ENCODE results near the gene MGAT2. TPM values are rescaled to one million over a fixed set of nuclear protein-coding genes. Genes with fewer than 3 reads are reported as not detected.
"Not testable (repeated sequence)": the region's sequence is repeated elsewhere in the genome, so short reads cannot be mapped to it uniquely, and the experiment has no call there.

The MGAT2 gene
- total and polyA plus RNA-seq, 2 donors: 20.5 to 43.5 TPM

DNA sequence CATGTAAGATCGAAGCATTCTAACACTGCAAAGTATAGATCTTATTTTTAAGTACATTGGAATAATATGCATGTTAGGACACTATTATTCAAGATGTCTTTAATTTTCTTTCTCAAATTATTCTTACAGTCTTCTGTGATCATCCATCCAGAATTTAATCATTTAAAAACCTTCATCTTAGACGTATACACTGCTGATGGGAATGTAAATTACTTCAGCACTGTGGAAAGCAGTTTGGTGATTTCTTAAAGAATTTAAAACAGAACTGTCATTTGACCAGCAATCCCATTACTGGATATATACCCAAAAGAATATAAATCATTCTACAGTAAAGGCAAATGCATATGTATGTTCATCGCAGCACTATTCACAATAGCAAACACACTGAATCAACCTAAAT, 31.2 kb upstream of the MGAT2 start:
- no peak for DNase-seq (ENCODE audit: extremely low spot score)
- H3K36me3 ChIP-seq (ENCODE audit: insufficient read depth): no peaks in the 10 kb centered on the region
- H3K4me3 ChIP-seq (ENCODE audit: low read depth, low read length): no peak overlapping the region
- no peaks in the 10 kb centered on the region for H3K4me1 ChIP-seq (ENCODE audit: insufficient read depth)
- WGBS: 86% methylated on average over 3 of the region's 3 CpGs
- H3K27ac ChIP-seq (ENCODE audit: low read depth): no peak overlapping the region

DNA sequence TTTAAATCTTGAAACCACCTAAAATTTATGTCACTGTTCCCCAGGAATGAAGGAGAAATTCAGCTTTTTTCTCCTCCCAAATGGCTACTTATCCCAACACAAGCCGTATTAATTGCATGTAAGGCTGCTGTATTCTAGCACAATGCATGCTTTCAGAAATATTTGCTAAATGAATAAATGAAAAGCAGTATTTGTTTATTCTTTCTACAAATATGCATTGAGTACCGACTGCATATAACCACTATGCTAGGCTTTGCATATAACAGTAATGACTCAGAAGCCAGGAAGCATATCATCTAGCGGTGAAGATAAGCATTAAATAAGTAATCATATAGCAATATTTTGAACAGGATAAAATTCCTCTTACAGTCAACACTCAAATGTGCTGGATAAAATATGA, 27.6 kb upstream of the MGAT2 start:
- DNase-seq (ENCODE audit: extremely low spot score): no peak
- Histone ChIP-seq H3K27ac (ENCODE audit: low read depth) (no peak overlapping the region), H3K4me3 (ENCODE audit: low read depth, low read length) (no peak overlapping the region), H3K36me3 (ENCODE audit: insufficient read depth) (no peaks in the 10 kb centered on the region), H3K4me1 (ENCODE audit: insufficient read depth) (no peaks in the 10 kb centered on the region)
- 59% methylated on average over 3 of the region's 3 CpGs for WGBS

DNA sequence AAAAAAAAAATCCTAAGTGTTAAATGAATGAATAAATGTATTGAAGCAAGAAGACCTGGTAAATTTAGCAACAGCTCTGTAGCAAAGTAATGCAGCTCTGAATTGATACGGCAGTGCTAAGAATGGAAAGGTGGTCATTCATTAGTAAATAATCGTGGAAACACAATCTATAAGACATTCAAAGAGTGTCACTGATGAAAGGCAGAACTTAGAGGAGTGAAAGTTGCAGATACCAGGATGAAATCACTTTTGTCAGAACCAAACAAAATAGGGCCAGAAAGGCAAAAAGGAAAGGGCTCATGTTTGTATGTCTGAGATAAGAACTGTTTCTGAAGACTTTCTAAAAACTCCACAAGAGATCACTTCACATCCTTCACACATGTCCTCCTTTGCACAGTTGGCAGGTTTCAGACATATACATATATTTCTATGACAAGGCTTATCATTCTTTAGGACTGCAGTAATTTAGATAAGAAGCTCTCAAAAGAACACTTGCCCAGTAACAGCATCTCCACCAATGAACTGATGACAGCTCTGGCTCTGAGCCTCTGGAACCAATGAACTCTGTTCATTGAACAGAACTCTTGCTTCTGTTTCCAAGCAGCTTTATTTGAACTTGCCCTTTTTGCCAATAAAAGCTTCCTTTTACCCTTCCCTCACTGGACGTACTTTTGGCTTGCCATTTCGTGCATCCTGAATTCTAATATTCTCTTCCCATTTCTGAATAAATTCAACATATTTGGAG, 26.1 kb upstream of the MGAT2 start:
- WGBS: 11% methylated on average over 4 of the region's 4 CpGs
- H3K4me3 ChIP-seq (ENCODE audit: low read depth, low read length): no peak overlapping the region
- DNase-seq (ENCODE audit: extremely low spot score): no peak
- H3K27ac ChIP-seq (ENCODE audit: low read depth): no peak overlapping the region
- H3K36me3 ChIP-seq (ENCODE audit: insufficient read depth): no peaks in the 10 kb centered on the region
- no peaks in the 10 kb centered on the region for H3K4me1 ChIP-seq (ENCODE audit: insufficient read depth)

DNA sequence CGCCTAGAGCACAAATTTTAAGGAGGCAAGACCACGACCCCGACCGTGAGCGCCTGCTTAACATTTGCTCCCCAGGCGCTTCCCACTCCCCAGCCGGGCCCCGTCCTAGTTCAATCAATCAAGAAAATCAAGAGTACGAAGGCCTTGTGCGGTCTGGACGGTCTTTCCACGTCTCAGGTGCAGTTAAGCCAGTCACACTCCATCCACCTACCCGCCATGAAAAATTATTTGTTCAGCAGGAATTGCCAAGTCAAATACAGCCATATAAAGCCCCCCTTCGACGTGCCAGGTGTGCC, 22.5 kb upstream of the MGAT2 start:
- no peaks in the 10 kb centered on the region for H3K36me3 ChIP-seq (ENCODE audit: insufficient read depth)
- under 1% methylated on average over 15 of the region's 15 CpGs for WGBS
- H3K4me1 ChIP-seq (ENCODE audit: insufficient read depth): no peaks in the 10 kb centered on the region
- peak overlapping the region; percentile 68 for H3K4me3 ChIP-seq (ENCODE audit: low read depth, low read length)
- peak overlapping the region; percentile 88 for H3K27ac ChIP-seq (ENCODE audit: low read depth)
- no peak for DNase-seq (ENCODE audit: extremely low spot score)

DNA sequence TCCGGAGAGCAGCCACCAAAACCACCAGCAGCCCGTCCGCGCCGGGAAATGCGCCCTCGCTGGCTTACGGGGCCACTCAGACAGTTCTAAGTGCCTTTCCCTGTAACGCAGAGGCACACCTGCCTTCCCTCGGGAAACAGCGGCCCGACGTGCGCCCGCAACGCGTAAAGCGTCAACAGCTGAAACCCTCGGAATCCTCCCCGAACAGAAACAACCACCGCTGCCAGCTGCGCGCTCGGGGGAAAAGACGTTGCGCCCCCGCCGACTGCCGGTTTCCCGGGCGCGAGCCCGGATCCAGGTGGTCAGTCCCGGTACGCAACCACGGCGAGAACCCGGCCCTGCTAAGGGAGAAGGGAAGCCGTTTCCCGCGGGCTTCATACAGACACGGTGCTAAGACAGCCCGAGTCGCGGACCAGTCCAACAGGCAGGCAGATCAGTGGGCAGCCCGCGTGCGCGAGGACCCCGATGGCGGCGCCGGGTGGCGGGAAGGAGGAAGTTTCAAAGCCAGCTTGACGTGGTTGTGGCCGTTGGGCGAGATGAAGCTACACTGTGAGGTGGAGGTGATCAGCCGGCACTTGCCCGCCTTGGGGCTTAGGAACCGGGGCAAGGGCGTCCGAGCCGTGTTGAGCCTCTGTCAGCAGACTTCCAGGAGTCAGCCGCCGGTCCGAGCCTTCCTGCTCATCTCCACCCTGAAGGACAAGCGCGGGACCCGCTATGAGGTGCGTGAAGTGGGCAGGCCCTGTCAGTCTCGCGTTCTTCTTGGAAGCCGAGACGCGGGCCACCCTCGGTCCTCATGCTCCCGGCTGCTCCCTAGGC, 21.9 kb upstream of the MGAT2 start, which contains the start of gene LRR1:
Gene LRR1, plus strand, starts transcription at position 456 of the 816 bp plus-strand sequence. Its CDS starts 81 bp downstream, at position 537.
- Histone ChIP-seq H3K36me3 (ENCODE audit: insufficient read depth) (no peaks in the 10 kb centered on the region), H3K27ac (ENCODE audit: low read depth) (peak within 1 kb of the TSS; percentile 88), H3K4me3 (ENCODE audit: low read depth, low read length) (peak within 1 kb of the TSS; percentile 68), H3K4me1 (ENCODE audit: insufficient read depth) (no peaks in the 10 kb centered on the region)
- peak; percentile 62 for DNase-seq (ENCODE audit: extremely low spot score)
- under 1% methylated on average over 77 of the region's 77 CpGs for WGBS

DNA sequence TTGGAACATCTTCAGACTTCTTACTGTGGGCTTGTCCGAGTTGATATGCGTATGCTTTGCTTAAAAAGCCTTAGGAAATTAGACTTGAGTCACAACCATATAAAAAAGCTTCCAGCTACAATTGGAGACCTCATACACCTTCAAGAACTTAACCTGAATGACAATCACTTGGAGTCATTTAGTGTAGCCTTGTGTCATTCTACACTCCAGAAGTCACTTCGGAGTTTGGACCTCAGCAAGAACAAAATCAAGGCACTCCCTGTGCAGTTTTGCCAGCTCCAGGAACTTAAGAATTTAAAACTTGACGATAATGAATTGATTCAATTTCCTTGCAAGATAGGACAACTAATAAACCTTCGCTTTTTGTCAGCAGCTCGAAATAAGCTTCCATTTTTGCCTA, 13.0 kb upstream of the MGAT2 start:
- no peak for DNase-seq (ENCODE audit: extremely low spot score)
- no peaks in the 10 kb centered on the region for H3K4me1 ChIP-seq (ENCODE audit: insufficient read depth)
- no peaks in the 10 kb centered on the region for H3K36me3 ChIP-seq (ENCODE audit: insufficient read depth)
- no peak overlapping the region for H3K27ac ChIP-seq (ENCODE audit: low read depth)
- 96% methylated on average over 6 of the region's 6 CpGs for WGBS
- H3K4me3 ChIP-seq (ENCODE audit: low read depth, low read length): no peak overlapping the region

DNA sequence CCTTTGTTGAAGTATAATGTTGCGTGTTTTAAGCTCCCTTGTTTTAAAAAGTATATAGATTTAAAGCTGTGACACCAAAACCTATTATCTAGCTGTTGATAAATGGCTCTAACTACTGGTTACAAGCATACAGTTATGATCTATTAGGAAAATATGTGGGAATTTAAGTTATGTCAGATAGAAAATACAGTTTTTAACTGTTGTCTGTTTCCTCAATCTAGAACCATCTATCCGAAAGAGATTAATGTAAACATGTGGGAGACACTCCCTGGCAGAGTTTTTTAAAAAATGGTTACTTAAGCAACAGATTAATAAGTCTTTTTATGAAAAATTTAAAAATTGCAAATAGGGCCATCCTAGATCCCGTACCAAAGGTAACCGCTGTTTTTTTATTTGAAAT, 8.3 kb upstream of the MGAT2 start:
- 90% methylated on average over 4 of the region's 4 CpGs for WGBS
- H3K36me3 ChIP-seq (ENCODE audit: insufficient read depth): peaks cover 2% of the 10 kb centered on the region
- no peak overlapping the region for H3K4me3 ChIP-seq (ENCODE audit: low read depth, low read length)
- no peak overlapping the region for H3K27ac ChIP-seq (ENCODE audit: low read depth)
- DNase-seq (ENCODE audit: extremely low spot score): no peak
- no peaks in the 10 kb centered on the region for H3K4me1 ChIP-seq (ENCODE audit: insufficient read depth)

DNA sequence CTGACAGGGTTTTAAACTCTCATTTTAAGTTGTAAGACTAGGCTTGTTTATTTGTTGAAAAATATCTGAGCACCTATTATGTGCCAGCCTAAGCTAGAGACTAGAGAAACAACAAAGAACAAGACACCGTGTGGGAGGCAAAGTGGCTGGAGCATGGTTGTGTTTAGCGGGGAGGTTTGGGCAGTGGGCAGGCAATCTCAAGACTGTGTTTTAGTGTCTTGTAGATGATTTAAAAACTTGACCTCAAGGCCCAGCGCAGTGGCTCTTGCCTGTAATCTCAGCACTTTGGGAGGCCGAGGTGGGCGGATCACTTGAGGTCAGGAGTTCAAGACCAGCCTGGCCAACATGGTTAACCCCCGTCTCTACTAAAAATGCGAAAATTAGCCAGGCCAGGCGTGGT, 7.9 kb upstream of the MGAT2 start:
- 90% methylated on average over 8 of the region's 8 CpGs for WGBS
- DNase-seq (ENCODE audit: extremely low spot score): no peak
- H3K4me3 ChIP-seq (ENCODE audit: low read depth, low read length): no peak overlapping the region

DNA sequence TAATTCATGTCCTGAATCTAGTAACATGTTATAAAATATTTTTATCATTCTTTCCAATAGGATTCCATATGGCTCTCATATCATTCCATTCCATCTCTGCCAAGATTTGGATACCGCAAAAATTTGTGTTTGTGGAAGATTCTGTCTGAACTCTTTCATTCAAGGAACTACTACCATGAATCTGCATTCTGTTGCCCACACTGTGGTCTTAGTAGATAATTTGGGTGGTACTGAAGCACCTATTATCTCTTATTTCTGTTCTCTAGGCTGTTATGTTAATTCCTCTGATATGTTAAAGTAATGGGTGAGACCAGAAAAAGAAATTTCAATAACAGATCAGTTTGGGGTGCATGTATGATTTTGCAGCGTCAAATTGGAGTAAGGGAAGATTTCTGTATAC, 6.4 kb upstream of the MGAT2 start:
- DNase-seq (ENCODE audit: extremely low spot score): no peak
- WGBS: 86% methylated on average over 2 of the region's 2 CpGs
- H3K4me1 ChIP-seq (ENCODE audit: insufficient read depth): no peaks in the 10 kb centered on the region
- no peak overlapping the region for H3K4me3 ChIP-seq (ENCODE audit: low read depth, low read length)
- H3K27ac ChIP-seq (ENCODE audit: low read depth): no peak overlapping the region
- peaks cover 2% of the 10 kb centered on the region for H3K36me3 ChIP-seq (ENCODE audit: insufficient read depth)

More for the DNA sequence above, 7.9 kb upstream of the MGAT2 start:
- Histone ChIP-seq H3K4me1 (ENCODE audit: insufficient read depth) (no peaks in the 10 kb centered on the region), H3K36me3 (ENCODE audit: insufficient read depth) (peaks cover 2% of the 10 kb centered on the region), H3K27ac (ENCODE audit: low read depth) (no peak overlapping the region)

DNA sequence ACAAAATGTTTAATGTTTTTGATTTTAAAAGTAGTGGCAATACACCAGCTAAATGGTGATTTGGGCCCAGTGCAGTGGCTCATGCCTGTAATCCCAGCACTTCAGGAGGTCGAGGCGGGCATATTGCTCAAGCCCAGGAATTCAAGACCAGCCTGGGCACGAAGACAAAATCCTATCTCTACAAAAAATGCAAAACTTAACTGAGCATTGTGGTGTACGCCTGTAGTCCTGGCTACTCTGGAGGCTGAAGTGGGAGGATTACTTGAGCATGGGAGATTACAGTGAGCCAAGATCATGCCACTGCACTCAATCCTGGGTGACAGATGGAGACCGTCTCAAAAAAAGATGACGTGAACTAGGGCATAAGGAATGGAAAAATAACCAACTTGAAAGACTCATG, 4.8 kb upstream of the MGAT2 start:
- Histone ChIP-seq H3K4me1 (ENCODE audit: insufficient read depth) (no peaks in the 10 kb centered on the region), H3K27ac (ENCODE audit: low read depth) (no peak overlapping the region), H3K4me3 (ENCODE audit: low read depth, low read length) (no peak overlapping the region), H3K36me3 (ENCODE audit: insufficient read depth) (peaks cover 2% of the 10 kb centered on the region)
- WGBS: 92% methylated on average over 6 of the region's 6 CpGs
- no peak for DNase-seq (ENCODE audit: extremely low spot score)

DNA sequence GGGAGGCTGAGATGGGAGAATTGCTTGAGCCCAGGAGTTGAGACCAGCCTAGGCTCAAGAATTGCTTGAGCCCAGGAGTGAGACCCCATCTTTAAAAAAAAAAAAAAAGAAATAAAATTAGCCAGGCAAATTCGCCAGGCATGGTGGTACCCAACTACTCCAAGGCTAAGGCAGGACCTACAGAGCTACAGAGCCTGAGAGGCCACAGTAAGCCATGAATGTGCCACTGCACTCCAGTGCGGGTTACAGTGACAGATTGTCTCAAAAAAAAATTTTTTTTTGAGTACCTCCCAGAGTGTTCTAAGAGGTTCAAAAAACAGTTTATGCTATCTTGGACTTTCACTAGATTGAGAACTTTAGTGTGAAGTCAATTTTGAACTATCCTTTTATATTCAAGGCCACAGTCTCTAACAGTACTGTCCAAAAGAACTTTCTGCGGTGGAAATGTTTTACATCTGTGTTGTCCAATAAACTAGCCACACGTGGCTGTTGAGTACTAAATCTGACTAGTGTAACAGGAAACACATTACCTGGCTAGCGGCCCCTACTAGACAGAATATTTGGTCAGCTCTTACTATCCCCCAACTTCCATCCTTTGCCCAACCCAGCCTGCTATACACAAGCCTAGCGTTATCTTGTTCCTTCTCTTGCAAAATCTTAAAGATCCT, 2.6 kb upstream of the MGAT2 start:
- no peak for DNase-seq (ENCODE audit: extremely low spot score)
- Histone ChIP-seq H3K36me3 (ENCODE audit: insufficient read depth) (peaks cover 2% of the 10 kb centered on the region), H3K4me3 (ENCODE audit: low read depth, low read length) (no peak overlapping the region), H3K4me1 (ENCODE audit: insufficient read depth) (no peaks in the 10 kb centered on the region), H3K27ac (ENCODE audit: low read depth) (no peak overlapping the region)
- 85% methylated on average over 6 of the region's 6 CpGs for WGBS

DNA sequence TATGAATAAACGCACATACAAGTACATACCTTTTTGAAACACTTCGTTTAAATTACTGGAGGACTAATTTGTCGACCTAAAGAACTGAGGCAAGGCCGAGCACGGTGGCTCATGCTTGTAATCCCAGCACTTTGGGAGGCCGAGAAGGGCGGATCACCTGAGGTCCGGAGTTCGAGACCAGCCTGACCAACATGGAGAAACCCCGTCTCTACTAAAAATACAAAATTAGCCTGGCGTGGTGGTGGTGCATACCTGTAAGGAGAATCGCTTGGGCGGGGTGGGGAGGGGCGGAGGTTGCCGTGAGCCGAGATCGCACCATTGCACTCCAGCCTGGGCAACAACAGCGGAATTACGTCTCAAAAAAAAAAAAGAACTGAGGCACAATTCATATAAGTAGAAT, 1.3 kb upstream of the MGAT2 start:
- WGBS: 69% methylated on average over 19 of the region's 19 CpGs
- H3K27ac ChIP-seq (ENCODE audit: low read depth); H3K4me1 ChIP-seq (ENCODE audit: insufficient read depth); DNase-seq (ENCODE audit: extremely low spot score); H3K36me3 ChIP-seq (ENCODE audit: insufficient read depth): not testable (repeated sequence)
- H3K4me3 ChIP-seq (ENCODE audit: low read depth, low read length): peak overlapping the region; percentile 69

DNA sequence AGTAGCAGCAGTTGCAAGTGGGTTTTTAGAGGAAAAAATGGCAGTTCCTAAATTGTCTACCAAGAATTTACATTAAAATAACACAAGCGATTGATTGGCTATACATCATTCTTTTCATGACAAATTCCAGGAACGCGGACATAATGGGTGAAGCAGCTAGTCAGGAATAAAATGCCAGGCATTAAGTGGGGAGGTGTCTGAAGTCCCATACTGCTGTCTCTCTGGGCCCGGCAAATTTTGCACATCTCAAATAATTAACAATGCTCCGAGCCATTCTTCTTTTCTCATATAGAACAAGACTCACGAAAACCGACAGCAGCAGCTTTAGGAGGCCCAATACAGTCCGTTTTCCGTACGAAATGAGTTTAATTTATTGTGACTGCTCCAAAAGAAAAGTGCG, 869 bp upstream of the MGAT2 start:
- H3K4me3 ChIP-seq (ENCODE audit: low read depth, low read length): peak overlapping the region; percentile 69
- H3K4me1 ChIP-seq (ENCODE audit: insufficient read depth): no peaks in the 10 kb centered on the region
- H3K27ac ChIP-seq (ENCODE audit: low read depth): no peak overlapping the region
- under 1% methylated on average over 11 of the region's 11 CpGs for WGBS
- peaks cover 2% of the 10 kb centered on the region for H3K36me3 ChIP-seq (ENCODE audit: insufficient read depth)
- DNase-seq (ENCODE audit: extremely low spot score): no peak

All from urinary bladder (tissue), 4 donors.